Mucosa of rectum (tissue), 2 donors: Measurements from ENCODE around the gene SS18L1.

Experiments used
- H3K27ac ChIP-seq, 2 donors: one replicate each; pipeline ENCODE4 v1.7.0; 2013; ENCODE audit warnings: inconsistent platforms in 2 of 2, low read depth in 2 of 2, low read length in 2 of 2
- H3K27me3 ChIP-seq, 2 donors: one replicate each; pipeline ENCODE4 v1.7.0; 2013; ENCODE audit warnings: low read length in 2 of 2; ENCODE audit not compliant: control insufficient read depth in 2 of 2, insufficient read depth in 2 of 2
- H3K36me3 ChIP-seq, 2 donors: one replicate each; pipeline ENCODE4 v1.7.0; 2013; ENCODE audit warnings: low read length in 2 of 2; ENCODE audit not compliant: control insufficient read depth in 2 of 2, insufficient read depth in 2 of 2
- H3K4me1 ChIP-seq, 2 donors: one replicate each; pipeline ENCODE4 v1.7.0; 2013; ENCODE audit warnings: low read length in 2 of 2, mild to moderate bottlenecking in 1 of 2; ENCODE audit not compliant: control insufficient read depth in 2 of 2, insufficient read depth in 2 of 2
- H3K4me3 ChIP-seq, 2 donors: one replicate each; pipeline ENCODE4 v1.7.0; 2013; ENCODE audit warnings: low read length in 2 of 2
- H3K9ac ChIP-seq, 2 donors: one replicate each; pipeline ENCODE4 v1.7.0; 2013; ENCODE audit warnings: low read length in 2 of 2, low read depth in 1 of 2, mild to moderate bottlenecking in 1 of 2
- H3K9me3 ChIP-seq, 2 donors: one replicate each; pipeline ENCODE4 v1.7.0; 2013; ENCODE audit warnings: low read length in 2 of 2; ENCODE audit not compliant: control insufficient read depth in 2 of 2
- donor health status: healthy.
- donor health status: Normal muscosa, but diverticular disease.

The SS18L1 gene

DNA sequence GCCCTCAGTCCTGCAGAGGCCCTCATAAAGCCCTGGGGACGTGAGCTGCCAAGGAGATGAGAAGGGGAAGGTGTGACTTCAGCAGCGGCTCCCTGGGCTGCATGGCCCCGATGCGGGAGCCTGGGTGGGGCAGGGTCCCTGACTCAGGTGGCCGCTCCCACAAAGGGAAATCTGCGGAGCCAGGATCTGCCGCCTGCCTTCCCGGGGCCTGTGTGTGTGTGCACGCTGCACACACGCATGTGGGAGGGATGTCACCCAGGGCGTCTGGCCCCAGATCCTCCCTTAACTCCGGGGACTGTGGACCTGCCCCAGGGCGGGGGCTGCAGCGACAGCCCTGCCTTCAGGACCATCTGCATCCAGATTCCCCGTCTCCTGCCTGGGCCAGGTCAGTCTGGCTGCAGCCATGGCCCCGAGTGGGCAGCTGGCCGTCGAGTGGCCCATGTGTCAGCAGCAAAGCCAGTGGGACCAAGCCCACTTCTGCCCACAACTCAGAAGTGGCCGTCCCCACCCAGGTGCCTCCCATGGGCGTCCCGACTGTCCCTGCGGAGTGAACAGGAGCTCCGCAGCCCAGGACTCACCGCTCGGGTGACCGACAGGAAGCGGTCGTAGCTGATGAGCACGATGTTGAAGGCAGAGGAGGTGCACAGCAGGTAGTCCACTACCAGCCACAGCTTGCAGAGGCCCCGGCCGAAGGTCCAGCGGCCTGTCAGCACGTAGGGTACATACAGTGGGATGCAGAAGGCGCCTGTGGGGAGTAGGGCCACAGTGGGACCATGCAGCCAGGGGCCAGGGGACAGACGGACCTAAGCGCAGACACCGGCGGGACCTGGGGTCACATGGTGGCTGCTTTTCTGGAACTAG, 74.6 kb downstream of the SS18L1 start:
- no peak overlapping the region for H3K27ac ChIP-seq
- peaks cover 0 to 7% of the 10 kb centered on the region in 2 donors for H3K4me1 ChIP-seq
- no peak overlapping the region for H3K9ac ChIP-seq
- H3K4me3 ChIP-seq = no peak overlapping the region
- no peaks in the 10 kb centered on the region for H3K9me3 ChIP-seq
- H3K36me3 ChIP-seq = no peaks in the 10 kb centered on the region
- H3K27me3 ChIP-seq = peaks cover 37 to 61% of the 10 kb centered on the region in 2 donors

DNA sequence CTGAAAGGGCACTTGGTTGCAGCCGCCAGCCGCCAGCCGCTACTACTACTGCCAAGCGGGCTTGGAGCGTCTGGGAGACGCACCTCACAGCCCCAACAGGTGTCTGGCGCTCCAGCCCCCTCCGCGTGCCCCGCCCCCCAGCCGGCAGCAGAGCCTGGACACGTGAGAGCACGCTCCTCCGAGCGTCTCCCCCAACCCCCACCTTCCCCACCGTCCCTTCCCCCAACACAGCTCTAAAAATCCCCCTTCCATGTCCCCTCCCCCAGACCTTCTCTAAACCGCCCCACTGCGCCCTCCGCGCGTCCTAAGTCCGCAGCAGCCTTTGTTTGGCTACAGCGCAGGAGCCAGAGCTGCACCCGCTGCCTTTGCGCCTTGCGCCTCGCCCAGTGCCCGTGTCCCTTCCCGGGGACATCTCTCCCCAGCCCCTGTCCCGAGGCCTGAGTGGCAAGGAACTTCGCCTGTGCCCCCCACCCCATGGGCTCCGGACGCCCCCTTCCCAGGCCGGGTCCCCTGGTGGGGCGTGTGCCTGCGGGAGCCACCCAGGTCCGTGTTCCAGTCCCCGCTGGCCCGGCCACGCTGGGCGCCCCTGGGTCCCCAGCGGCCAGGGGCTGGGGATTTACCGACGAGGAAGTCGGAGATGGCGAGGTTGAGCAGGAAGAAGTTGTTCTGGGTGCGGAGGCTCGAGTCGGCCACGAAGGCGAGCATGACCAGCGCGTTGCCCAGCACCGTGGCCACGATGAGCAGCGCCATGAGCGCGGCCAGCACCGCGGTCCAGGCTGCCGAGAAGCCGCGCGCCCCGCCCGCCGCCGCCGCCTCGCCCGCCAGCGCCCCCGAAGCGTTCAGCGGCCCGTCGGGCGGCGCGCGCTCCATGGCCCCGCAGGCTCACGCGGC, 75.8 kb downstream of the SS18L1 start:
- Histone ChIP-seq H3K27me3 (peaks cover 40 to 54% of the 10 kb centered on the region in 2 donors), H3K36me3 (no peaks in the 10 kb centered on the region), H3K4me1 (peaks cover 0 to 7% of the 10 kb centered on the region in 2 donors), H3K9me3 (no peaks in the 10 kb centered on the region), H3K27ac (no peak overlapping the region), H3K9ac (no peak overlapping the region), H3K4me3 (no peak overlapping the region)

DNA sequence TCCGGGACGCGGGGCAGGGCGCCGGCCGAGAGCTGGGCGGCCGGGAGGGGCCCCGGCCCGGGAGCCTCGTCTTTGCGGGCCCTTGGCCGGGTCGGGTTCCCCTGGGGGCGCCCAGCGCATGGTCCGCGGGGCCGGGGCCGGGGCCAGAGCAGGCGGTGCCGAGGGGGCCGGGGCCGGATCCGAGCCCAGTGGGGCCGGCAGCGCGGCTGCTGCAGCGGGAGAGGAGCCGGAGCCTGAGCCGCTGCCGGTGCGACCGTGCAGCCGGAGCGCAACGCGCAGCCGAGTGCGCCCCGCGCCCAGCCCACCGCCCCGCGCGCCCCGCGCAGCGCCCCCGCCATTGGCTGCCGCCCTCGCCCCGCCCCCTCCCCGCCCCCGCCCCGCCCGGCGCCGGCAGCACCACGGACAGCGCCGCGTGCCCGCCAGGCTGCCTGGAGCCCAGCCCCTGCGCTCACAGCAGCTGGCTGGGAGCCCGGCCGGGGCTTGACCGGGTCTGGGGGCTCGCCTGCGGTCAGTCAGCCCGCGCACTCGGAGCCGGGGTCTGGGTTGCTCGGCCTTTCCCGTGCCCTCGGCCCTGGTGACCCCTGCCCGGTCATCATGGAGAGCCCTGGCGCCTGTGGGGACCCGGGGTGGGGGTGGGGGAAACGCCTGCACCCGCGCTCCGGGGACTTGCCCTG, 76.6 kb downstream of the SS18L1 start, which contains the start of gene HRH3:
TSS of gene HRH3 (minus strand) at position 287 of the 674 bp plus-strand sequence. CDS start 308 bp downstream, outside the sequence.
- Histone ChIP-seq H3K4me1 (peaks cover 0 to 7% of the 10 kb centered on the region in 2 donors), H3K27ac (no peak within 1 kb of the TSS), H3K9ac (no peak within 1 kb of the TSS), H3K4me3 (no peak within 1 kb of the TSS), H3K36me3 (no peaks in the 10 kb centered on the region), H3K9me3 (no peaks in the 10 kb centered on the region), H3K27me3 (peaks cover 39 to 50% of the 10 kb centered on the region in 2 donors)

DNA sequence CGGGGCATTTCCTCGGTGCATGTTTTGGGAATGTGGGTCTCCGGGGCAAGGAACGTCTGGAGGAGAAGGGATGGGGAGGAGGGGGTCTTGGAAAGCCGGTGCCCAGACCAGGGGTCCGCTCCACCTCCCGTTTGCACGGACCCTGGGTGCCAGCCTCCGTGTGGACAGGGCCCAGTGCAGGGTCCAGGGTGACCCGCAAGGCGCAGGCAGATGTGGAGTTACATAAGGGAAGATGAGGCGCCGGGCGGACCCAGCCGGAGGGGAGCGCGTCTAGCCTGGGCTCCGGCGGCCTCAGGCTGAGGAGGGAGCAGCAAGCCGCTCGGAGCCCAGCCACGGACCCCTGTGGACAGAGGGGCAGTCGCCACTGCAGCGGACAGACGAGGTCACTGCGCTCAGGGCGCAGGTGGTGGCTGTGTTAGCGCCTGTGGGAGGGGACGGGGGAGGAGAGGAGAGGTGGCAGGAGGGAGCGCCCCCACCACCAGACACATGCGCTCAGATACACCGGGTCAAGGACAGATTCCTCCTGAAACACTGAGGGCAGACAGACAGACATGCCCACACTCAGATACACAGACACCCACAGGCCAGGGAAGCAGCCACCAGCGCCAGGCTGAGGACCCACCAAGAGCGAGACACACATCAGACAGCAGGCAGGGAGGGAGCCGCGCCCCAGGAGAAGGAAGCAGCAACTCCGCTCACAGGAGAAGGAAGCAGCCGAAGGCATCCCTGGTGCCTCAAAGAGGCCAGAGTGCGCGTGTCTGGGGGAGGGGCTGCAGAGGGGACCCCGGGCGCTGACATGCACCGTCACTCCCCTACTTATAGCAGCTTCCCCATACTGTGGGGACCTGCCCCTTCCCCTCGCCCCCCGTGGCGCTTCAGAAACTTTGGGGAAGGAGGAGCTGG, 77.3 kb downstream of the SS18L1 start:
- H3K27ac ChIP-seq = no peak overlapping the region
- H3K36me3 ChIP-seq = no peaks in the 10 kb centered on the region
- no peak overlapping the region for H3K9ac ChIP-seq
- H3K9me3 ChIP-seq = no peaks in the 10 kb centered on the region
- H3K4me1 ChIP-seq = peaks cover 0 to 7% of the 10 kb centered on the region in 2 donors
- H3K27me3 ChIP-seq = peaks cover 36 to 49% of the 10 kb centered on the region in 2 donors
- no peak overlapping the region for H3K4me3 ChIP-seq

DNA sequence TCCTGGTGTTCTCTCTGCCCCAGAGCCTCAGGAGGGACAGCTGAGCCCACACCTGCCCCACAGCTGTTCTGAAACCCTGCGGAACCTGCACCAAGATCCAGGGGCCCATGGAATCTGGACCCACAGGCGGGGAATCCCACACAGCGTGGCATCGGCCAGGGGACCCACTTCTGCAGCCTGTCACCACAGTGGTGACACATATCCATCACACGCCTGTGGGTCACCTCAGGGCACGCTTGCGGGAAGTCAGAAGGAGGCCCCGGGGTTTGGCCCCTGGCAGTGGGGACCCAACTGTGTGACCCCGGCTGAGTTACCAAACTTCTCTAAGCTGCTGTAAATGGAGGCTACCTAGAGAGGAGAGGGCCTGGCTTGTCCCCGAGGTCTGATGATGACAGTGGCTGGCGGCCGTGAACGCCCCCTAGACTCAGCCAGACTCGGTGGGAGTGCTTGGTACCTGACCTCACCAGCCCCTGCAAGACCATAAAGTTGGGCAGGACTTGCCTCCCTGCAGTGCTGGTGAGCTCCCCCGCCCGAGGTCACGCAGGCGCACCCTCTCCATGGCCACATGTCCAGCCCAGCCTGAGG, 78.8 kb downstream of the SS18L1 start:
- no peaks in the 10 kb centered on the region for H3K9me3 ChIP-seq
- peaks cover 37 to 41% of the 10 kb centered on the region in 2 donors for H3K27me3 ChIP-seq
- H3K9ac ChIP-seq = no peak overlapping the region
- H3K4me1 ChIP-seq = peaks cover 0 to 7% of the 10 kb centered on the region in 2 donors
- no peak overlapping the region for H3K4me3 ChIP-seq
- no peak overlapping the region for H3K27ac ChIP-seq
- H3K36me3 ChIP-seq = no peaks in the 10 kb centered on the region

DNA sequence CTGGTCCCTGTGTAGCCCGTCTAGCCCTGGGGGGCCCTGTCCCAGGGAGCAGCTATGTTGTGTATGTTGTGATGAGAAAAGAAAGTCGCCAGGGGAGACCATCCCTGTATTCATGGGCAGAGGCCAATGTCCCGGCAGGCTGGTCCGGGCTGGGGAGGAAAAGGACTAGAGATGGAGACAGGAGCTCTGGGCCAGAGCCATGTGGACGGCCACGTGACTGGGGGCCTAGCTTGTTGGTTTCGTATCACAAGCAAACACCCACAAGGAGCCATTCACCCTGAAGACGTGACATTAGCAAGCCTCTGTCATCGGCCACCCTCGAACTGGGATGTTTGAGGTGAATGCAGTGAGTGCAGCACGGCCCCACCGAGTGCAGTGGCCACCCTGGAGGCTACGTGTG, 79.4 kb downstream of the SS18L1 start:
- Histone ChIP-seq H3K9me3 (no peaks in the 10 kb centered on the region), H3K27ac (no peak overlapping the region), H3K27me3 (peaks cover 33 to 35% of the 10 kb centered on the region in 2 donors), H3K4me1 (peaks cover 0 to 7% of the 10 kb centered on the region in 2 donors), H3K36me3 (no peaks in the 10 kb centered on the region), H3K9ac (no peak overlapping the region), H3K4me3 (no peak overlapping the region)

DNA sequence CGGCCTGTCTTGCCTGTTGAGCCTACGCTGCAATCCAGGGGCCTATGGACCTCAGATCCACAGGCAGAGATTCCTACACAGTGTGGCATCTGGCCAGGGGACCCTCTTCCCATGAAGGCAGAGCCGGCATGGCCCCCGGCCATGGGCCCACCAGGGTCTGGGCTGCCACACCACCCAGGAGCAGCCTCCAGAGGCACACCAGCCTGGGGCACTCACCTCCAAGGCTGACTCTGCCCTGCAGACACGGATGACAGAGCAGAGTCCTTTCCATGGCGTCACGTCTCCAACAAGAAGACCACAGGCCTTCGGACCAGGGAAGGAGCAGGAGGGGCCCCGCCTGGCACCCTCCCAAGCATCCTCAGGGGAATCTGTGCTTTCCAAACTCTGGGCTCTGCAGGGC, 80.0 kb downstream of the SS18L1 start:
- Histone ChIP-seq H3K36me3 (no peaks in the 10 kb centered on the region), H3K9me3 (no peaks in the 10 kb centered on the region), H3K27ac (no peak overlapping the region), H3K9ac (no peak overlapping the region), H3K4me3 (no peak overlapping the region), H3K4me1 (peaks cover 3 to 10% of the 10 kb centered on the region in 2 donors), H3K27me3 (peaks cover 28 to 29% of the 10 kb centered on the region in 2 donors)

DNA sequence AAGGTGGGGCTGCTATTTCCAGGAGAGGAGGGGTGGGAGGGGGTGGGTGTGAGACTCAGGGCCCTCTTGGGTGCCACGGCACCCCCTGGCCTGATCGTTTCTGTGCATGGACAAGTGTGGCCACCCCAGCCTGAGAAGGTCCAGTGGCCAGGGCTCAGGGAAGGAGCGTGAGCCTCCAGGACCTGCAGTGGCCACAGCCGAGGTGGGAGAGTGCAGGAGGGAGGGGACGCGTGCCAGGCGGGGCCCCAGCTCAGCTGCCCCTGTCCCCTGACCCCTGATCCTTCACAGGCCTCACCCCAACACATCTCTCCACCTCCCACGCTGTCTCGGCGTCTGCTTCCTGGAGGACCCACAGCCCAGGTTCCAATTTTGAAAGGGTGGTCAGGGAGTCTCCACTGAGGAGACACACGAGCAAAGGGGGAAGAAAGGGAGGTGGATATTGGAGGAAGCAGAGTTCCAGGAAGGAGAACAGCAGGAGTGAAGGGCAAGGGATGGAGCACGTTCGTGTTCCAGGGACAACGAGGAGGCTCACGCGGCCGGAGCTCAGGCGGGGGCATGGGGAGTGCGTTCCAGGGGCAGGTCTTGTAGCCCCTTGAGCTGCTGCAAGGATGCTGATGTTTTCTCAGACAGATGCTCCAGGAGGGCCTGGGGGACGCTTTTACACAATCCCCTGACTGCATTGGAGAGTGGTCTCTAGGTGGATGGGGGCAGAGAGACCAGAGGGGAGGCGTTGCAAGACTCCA, 80.7 kb downstream of the SS18L1 start:
- Histone ChIP-seq H3K27ac (no peak overlapping the region), H3K27me3 (peaks cover 23 to 26% of the 10 kb centered on the region in 2 donors)

More for the DNA sequence above, 80.7 kb downstream of the SS18L1 start:
- Histone ChIP-seq H3K9ac (no peak overlapping the region), H3K36me3 (no peaks in the 10 kb centered on the region), H3K4me3 (no peak overlapping the region), H3K9me3 (no peaks in the 10 kb centered on the region), H3K4me1 (peaks cover 3 to 10% of the 10 kb centered on the region in 2 donors)
